GM13976 (cell line): ENCODE measurements around the gene MSRB1.

Source experiments
- DNase-seq: peaks from one replicate; pipeline ENCODE4 v3.0.0; 2012; ENCODE audit warnings: low spot score
- in situ Hi-C: fragments of 300-500 bp; cut with MboI; formaldehyde crosslinking; loops from one replicate; pipeline ENCODE4 v1.12.0; 2022; ENCODE audit warnings: low sequenced_read_pairs, mixed read lengths, inconsistent platforms; ENCODE audit not compliant: unreplicated experiment
- TF ChIP-seq, protein P1 (sequence below): IDR thresholded peaks from 2 replicates; pipeline ENCODE4 v1.5.1; 2012; ENCODE audit warnings: borderline replicate concordance, mild to moderate bottlenecking; ENCODE audit not compliant: insufficient read depth; ENCODE audit errors: extremely low read depth, missing control alignments, control extremely low read depth

MSRB1 gene

DNA sequence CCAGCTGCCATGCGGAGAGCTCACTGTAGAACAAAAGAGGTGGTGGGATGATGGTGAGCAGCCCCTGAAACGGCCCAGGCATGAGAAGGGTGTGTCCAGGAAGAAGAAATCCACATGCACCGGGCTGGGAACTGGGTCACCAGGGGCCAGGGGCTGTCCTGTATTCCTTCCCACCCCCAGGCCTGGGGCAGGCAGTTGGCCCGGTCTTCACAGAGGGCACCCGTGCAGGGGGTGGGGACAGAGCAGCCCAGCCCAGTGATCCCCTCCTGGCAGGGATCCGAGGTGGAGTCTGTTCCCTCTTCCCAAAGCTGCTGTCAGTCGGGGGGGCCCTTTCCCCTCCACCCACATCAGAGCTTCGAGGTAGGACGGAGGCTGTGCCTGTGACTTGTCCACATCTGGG is 34.0 kb downstream of the MSRB1 start:
- TF ChIP-seq, protein P1, sequence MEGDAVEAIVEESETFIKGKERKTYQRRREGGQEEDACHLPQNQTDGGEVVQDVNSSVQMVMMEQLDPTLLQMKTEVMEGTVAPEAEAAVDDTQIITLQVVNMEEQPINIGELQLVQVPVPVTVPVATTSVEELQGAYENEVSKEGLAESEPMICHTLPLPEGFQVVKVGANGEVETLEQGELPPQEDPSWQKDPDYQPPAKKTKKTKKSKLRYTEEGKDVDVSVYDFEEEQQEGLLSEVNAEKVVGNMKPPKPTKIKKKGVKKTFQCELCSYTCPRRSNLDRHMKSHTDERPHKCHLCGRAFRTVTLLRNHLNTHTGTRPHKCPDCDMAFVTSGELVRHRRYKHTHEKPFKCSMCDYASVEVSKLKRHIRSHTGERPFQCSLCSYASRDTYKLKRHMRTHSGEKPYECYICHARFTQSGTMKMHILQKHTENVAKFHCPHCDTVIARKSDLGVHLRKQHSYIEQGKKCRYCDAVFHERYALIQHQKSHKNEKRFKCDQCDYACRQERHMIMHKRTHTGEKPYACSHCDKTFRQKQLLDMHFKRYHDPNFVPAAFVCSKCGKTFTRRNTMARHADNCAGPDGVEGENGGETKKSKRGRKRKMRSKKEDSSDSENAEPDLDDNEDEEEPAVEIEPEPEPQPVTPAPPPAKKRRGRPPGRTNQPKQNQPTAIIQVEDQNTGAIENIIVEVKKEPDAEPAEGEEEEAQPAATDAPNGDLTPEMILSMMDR: no peak
- no peak for DNase-seq
- in situ Hi-C loops: no loop called here

- TF ChIP-seq, protein P1: no peak
- in situ Hi-C loops: no loop called here
- DNase-seq: no peak
Observed at GRCh38 chr16:1908184-1908583, 34.8 kb downstream of the MSRB1 start.

DNA sequence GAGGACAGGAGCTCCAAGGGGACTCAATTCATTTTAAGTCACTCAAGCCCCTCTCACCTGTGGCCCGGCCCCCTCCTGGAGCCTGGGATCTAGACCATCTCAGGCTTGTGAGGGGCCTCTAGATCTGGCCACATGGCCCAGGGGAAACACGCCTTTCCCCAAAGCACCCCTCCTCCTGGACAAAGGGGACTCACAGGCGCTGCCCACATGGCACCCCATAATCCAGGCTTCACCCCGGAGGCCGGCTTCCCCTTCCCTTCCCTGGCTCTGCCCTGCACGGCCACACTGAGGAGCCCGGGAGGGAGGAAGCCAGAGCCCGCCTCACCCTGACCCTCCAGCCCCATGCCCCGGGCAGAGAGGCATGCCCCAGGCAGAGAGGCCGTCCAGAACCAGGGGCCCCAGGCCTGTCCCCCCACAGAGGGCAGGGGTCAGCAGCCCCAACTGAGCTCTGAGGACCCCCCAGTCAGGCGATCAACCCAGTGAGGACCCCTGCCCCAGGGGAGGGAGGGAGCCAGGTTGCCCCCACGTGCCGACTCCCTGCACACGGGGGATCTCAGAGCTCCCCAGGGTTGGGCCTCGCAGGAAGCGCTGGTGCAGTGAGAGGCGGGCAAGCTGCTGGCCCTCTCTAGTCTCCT is 35.7 kb downstream of the MSRB1 start:
- TF ChIP-seq, protein P1: no peak
- in situ Hi-C loops: no loop called here
- DNase-seq: no peak

DNA sequence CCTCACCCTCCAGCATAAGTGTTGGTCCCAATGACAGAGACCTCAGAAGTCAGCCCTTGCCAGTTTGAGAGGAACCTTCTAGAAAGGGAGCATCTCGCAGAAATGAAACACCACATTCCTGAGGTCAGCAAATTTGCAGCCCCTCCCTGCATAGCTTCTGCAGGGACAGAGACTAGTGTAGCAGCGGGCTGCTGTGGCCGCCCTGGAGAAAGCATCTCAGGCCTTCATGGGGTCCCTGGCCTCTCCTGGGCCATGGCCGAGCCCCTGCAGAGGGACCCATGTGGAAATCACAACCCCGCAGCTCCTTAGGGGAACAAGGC is 36.2 kb downstream of the MSRB1 start:
- in situ Hi-C loops: no loop called here
- no peak for DNase-seq
- TF ChIP-seq, protein P1: no peak

- in situ Hi-C loops: no loop called here
- TF ChIP-seq, protein P1: no peak
- no peak for DNase-seq
Observed at GRCh38 chr16:1906055-1906845, 36.7 kb downstream of the MSRB1 start.

DNA sequence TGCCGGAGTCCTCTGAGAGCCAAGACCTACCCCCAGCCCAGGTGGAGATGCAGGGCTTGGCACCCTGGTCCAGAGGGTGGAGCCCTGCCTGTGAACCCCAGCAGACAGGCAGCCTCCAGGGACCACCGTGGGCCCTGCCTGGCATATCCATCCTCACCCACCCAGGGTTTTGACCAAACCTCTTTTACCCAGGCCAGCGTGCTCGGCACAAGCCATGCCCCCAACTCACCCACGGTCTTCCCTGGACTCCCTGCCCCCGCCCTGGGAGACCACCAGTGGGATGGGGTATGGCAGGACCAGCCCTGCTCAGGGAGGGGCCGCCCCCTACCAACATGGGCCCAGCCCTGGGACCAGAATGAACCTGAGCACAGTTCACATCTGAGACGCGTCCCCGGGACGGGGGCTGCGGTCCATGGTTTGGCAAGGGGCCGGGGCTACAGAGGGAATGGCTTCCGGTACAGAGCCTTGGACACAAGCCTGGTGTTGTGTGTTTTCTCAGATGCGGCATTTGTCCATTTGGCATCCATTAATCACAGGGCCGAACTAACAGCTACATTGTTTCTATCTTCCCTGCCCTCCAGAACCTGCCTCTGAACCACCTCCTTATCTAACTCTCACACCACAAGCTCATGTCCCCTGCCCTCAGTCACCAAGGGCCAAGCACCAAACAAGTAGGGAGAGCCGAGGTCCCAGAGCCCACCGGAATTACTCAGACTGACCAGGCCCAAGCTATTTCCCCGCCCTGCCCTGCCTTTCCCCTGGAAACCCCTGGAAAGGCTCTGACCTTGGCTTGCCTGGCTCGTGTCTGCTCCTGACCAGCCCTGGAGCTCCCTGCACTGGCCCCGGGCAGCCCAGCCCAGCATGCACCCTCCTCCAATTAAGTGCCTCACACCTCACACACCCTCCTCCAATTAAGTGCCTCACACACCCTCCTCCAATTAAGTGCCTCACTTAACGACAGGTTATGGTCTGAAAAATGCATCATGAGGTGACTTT is 38.9 kb downstream of the MSRB1 start:
- no peak for DNase-seq
- in situ Hi-C loops: no loop called here
- TF ChIP-seq, protein P1: no peak
